Smooth muscle cell of bladder (primary cell): ENCODE data around the gene SCT. TPM values are rescaled to one million over a fixed set of nuclear protein-coding genes. Genes with fewer than 3 reads are reported as not detected.

Experiments
- total RNA-seq: library from RNA; depleted of rRNA; stranded (reverse); fragments of >200 nt; gene quantifications from 2 replicates; pipeline ENCODE4 v1.2.3, GENCODE V29; 2014

SCT gene
- total RNA-seq, result not detected in 2 replicates

GRCh38 chr11:626475-627307 is at the start of gene SCT:
SCT (minus strand) TSS chr11:627181; CDS start chr11:627143, 38 bp downstream.

GRCh38 chr11:636511-637332 is 9.7 kb upstream of the SCT start, which contains the start of gene DRD4:
DRD4 (plus strand) TSS chr11:637269; CDS start chr11:637305, 36 bp downstream.

GRCh38 chr11:624705-625635 is 2.0 kb downstream of the SCT start, which contains the start of gene CDHR5:
CDHR5 (minus strand) TSS chr11:624955; CDS start chr11:624902, 53 bp downstream.

GRCh38 chr11:615504-616319 is 11.3 kb downstream of the SCT start, which contains the start of gene IRF7:
IRF7 (minus strand) TSS chr11:615950; CDS start chr11:615364, 586 bp downstream.

Other genes with a start within 250 kb of the SCT start
- gene PKP3, start 233.0 kb downstream of the SCT start, total RNA-seq, result 1.3 and 1.6 TPM in 2 replicates
- 13.1 and 13.8 TPM in 2 replicates for gene SIGIRR, start 212.2 kb downstream of the SCT start, total RNA-seq
- gene ANO9, start 185.2 kb downstream of the SCT start, total RNA-seq, result not detected in 2 replicates
- 30.9 and 42.6 TPM in 2 replicates for gene PTDSS2, start 176.9 kb downstream of the SCT start, total RNA-seq
- 296 and 361 TPM in 2 replicates for gene RNH1, start 119.9 kb downstream of the SCT start, total RNA-seq
- gene HRAS, start 91.6 kb downstream of the SCT start, total RNA-seq, result 66.3 and 70.2 TPM in 2 replicates
- 0.55 and 0.85 TPM in 2 replicates for gene LRRC56, start 89.7 kb downstream of the SCT start, total RNA-seq
- 0.28 TPM in 2 replicates for gene LMNTD2, start 66.4 kb downstream of the SCT start, total RNA-seq
- gene RASSF7, start 66.2 kb downstream of the SCT start, total RNA-seq, result 2.5 and 2.7 TPM in 2 replicates
- gene PHRF1, start 50.7 kb downstream of the SCT start, total RNA-seq, result 17.6 and 24.8 TPM in 2 replicates
- 5.7 and 6.0 TPM in 2 replicates for gene IRF7, start 11.2 kb downstream of the SCT start, total RNA-seq
- not detected in 2 replicates for gene CDHR5, start 2.2 kb downstream of the SCT start, total RNA-seq
- 0.18 TPM in 1 of 2 replicates, not detected in the other for gene DRD4, start 10.1 kb upstream of the SCT start, total RNA-seq
- 21.2 and 31.3 TPM in 2 replicates for gene DEAF1, start 68.0 kb upstream of the SCT start, total RNA-seq
- gene TMEM80, start 68.6 kb upstream of the SCT start, total RNA-seq, result 11.9 and 12.1 TPM in 2 replicates
- gene EPS8L2, start 79.0 kb upstream of the SCT start, total RNA-seq, result 33.9 and 35.4 TPM in 2 replicates
- gene TALDO1, start 120.3 kb upstream of the SCT start, total RNA-seq, result 228 and 306 TPM in 2 replicates
- gene GATD1, start 150.3 kb upstream of the SCT start, total RNA-seq, result 16.4 and 17.9 TPM in 2 replicates
- 0.28 and 0.85 TPM in 2 replicates for gene CEND1, start 162.9 kb upstream of the SCT start, total RNA-seq
- 6.5 and 12.3 TPM in 2 replicates for gene SLC25A22, start 171.1 kb upstream of the SCT start, total RNA-seq
- gene PIDD1, start 178.1 kb upstream of the SCT start, total RNA-seq, result 4.4 and 9.2 TPM in 2 replicates
- 394 and 414 TPM in 2 replicates for gene RPLP2, start 182.8 kb upstream of the SCT start, total RNA-seq
- 17.2 and 21.4 TPM in 2 replicates for gene PNPLA2, start 191.7 kb upstream of the SCT start, total RNA-seq
- 0.14 and 0.65 TPM in 2 replicates for gene CRACR2B, start 200.7 kb upstream of the SCT start, total RNA-seq
- 455 and 613 TPM in 2 replicates for gene CD151, start 205.8 kb upstream of the SCT start, total RNA-seq
- 239 and 265 TPM in 2 replicates for gene POLR2L, start 215.3 kb upstream of the SCT start, total RNA-seq
- 134 and 155 TPM in 2 replicates for gene TSPAN4, start 215.7 kb upstream of the SCT start, total RNA-seq